Measurements from ENCODE around the gene SENP1. TPM values are rescaled to one million over a fixed set of nuclear protein-coding genes. Genes with fewer than 3 reads are reported as not detected.

SENP1 gene
- total RNA-seq, 4 donors from 2014 or later: 11.0 to 37.1 (median 16.9) TPM

DNA sequence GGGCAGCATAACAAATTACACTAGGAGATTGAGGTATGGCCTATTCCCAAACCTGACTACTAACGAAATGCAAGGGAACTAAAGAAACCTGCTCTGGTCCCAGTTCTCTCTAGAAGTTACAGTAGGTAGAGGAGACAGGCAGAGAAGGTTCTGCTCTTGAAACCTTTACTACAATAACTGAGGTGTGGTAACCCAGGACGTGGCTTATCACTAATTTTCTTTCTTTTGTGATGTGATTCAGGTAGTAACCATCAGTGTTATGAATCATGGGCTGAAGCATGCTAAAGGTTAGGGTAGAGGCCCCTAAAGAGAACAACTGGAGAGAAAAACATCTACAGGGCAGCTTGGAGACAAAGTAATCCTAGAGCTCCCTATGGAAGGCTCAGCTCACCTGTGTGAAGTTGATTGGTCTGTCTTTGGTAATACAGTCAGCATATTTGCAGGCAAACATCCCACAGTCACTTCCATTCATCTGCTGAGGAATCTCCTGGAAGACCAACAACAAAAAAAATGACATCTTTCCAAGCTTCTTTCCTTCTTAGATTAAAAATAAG is 59.8 kb downstream of the SENP1 start:
- Histone ChIP-seq H3K27ac (no peak overlapping the region), H3K4me3 (no peak overlapping the region), H3K36me3 (peaks cover 0 to 60% (median 0%) of the 10 kb centered on the region in 3 donors), H3K4me1 (peaks cover 0 to under 1% (median 0%) of the 10 kb centered on the region in 4 donors), H3K27me3 (no peaks in the 10 kb centered on the region), H3K9me3 (no peaks in the 10 kb centered on the region)
- no peak for TF ChIP-seq POLR2A (IDR thresholded peaks at IDR 0.05)
- TF ChIP-seq, protein P1, sequence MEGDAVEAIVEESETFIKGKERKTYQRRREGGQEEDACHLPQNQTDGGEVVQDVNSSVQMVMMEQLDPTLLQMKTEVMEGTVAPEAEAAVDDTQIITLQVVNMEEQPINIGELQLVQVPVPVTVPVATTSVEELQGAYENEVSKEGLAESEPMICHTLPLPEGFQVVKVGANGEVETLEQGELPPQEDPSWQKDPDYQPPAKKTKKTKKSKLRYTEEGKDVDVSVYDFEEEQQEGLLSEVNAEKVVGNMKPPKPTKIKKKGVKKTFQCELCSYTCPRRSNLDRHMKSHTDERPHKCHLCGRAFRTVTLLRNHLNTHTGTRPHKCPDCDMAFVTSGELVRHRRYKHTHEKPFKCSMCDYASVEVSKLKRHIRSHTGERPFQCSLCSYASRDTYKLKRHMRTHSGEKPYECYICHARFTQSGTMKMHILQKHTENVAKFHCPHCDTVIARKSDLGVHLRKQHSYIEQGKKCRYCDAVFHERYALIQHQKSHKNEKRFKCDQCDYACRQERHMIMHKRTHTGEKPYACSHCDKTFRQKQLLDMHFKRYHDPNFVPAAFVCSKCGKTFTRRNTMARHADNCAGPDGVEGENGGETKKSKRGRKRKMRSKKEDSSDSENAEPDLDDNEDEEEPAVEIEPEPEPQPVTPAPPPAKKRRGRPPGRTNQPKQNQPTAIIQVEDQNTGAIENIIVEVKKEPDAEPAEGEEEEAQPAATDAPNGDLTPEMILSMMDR (IDR thresholded peaks at IDR 0.05): no peak
- DNase-seq: no peak

DNA sequence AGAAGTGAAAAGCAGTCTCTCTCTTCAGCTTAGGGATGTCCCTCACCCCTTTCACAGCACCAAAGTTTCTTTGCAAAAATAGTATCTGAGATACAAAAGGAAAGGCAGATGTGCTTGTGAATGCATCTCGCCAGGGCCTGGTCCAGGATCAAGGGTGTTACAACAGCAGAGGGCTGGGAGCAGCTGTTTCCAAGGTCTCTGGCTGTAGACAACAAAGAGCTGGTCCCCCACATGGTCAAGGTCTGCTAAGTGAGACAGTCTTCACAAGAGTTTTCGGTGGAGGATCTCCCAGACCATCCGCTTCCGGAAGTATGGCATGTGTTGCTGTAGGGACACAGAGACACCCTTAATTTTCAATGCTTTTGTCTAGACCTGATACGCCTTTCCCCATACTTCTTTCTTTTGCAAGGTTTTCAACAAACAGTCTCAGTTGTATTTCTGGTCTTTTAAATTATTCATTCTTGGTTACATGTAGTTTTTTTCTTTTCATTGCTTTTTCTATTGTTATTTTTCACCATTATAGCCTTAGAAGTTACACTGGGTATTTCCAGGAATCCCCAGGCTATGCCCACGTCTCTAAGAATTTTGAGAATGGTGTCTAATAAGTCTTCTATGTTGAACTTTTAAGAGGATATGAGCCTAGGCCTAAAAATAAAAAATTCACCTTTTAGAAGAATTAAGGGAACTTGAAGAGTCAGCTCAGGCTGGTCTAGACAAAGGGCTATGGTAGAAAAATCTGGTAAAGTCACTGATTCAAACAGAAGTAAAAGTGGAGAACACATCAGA is 60.6 kb downstream of the SENP1 start:
- Histone ChIP-seq H3K9me3 (no peaks in the 10 kb centered on the region), H3K36me3 (peaks cover 0 to 59% (median 0%) of the 10 kb centered on the region in 3 donors), H3K4me3 (no peak overlapping the region), H3K27me3 (no peaks in the 10 kb centered on the region), H3K4me1 (peaks cover 0 to 8% (median 0%) of the 10 kb centered on the region in 4 donors), H3K27ac (no peak overlapping the region)
- DNase-seq: no peak
- no peak for TF ChIP-seq POLR2A (IDR thresholded peaks at IDR 0.05)
- TF ChIP-seq, protein P1 (IDR thresholded peaks at IDR 0.05): no peak

DNA sequence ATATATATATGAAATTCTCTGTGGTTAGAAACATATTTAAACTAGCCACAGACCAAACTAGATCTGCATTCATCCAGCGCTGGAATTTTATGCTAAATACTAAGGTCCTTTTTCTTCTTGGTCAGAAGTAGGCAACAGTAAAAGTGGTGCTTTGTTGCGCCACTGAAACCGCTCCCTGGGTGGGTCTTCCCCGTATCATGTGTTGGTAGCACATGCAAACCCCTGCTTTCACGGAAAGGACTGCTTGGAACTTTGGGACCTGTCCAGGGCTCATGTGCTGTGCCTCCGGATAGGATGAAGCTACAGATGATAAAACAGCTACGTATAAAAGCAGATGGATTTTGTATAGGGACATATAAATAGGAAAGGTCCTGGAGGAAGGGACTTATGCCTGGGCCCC is 61.5 kb downstream of the SENP1 start:
- DNase-seq: no peak
- no peaks in the 10 kb centered on the region for H3K9me3 ChIP-seq
- H3K4me1 ChIP-seq: peaks cover 0 to 13% (median 0%) of the 10 kb centered on the region in 4 donors
- H3K36me3 ChIP-seq: peaks cover 0 to 56% (median 0%) of the 10 kb centered on the region in 3 donors
- H3K27me3 ChIP-seq: no peaks in the 10 kb centered on the region
- H3K27ac ChIP-seq: no peak overlapping the region
- no peak overlapping the region for H3K4me3 ChIP-seq
- TF ChIP-seq POLR2A (IDR thresholded peaks at IDR 0.05): no peak
- TF ChIP-seq, protein P1 (IDR thresholded peaks at IDR 0.05): no peak

DNA sequence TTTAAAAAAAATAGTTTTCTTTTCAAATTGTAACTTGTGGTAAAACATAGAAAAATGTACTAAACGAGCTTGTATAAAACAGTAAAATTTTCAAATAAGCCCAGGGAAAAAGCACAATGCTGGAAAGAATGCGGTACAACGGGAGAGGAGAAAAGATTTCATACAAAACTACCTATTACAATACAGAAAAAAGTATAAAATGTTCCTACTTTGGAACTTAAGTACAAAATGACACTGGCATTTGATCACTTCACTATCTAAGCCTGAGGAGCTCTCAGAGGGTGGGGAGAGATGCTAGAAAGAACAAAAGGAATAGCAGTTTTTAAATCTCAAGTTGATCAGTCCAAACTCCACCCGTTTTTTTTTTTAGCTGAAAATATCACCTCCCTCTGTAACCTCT is 62.1 kb downstream of the SENP1 start:
- peaks cover 0 to 13% (median 0%) of the 10 kb centered on the region in 4 donors for H3K4me1 ChIP-seq
- H3K9me3 ChIP-seq: no peaks in the 10 kb centered on the region
- H3K27me3 ChIP-seq: no peaks in the 10 kb centered on the region
- H3K36me3 ChIP-seq: peaks cover 0 to 50% (median 0%) of the 10 kb centered on the region in 3 donors
- DNase-seq: no peak
- no peak overlapping the region for H3K27ac ChIP-seq
- TF ChIP-seq, protein P1 (IDR thresholded peaks at IDR 0.05): no peak
- no peak for TF ChIP-seq POLR2A (IDR thresholded peaks at IDR 0.05)
- H3K4me3 ChIP-seq: no peak overlapping the region

- Histone ChIP-seq H3K9me3 (no peaks in the 10 kb centered on the region), H3K27ac (no peak overlapping the region), H3K27me3 (no peaks in the 10 kb centered on the region), H3K4me1 (peaks cover 0 to 13% (median 0%) of the 10 kb centered on the region in 4 donors), H3K36me3 (peaks cover 0 to 30% (median 0%) of the 10 kb centered on the region in 3 donors), H3K4me3 (no peak overlapping the region)
- no peak for DNase-seq
- TF ChIP-seq POLR2A (IDR thresholded peaks at IDR 0.05): no peak
- TF ChIP-seq, protein P1 (IDR thresholded peaks at IDR 0.05): no peak
Observed at GRCh38 chr12:48041591-48042423, 64.1 kb downstream of the SENP1 start.

Data from Peyer's patch (tissue), 4 donors.